Lower lobe of right lung (tissue), 2 donors: ENCODE data around the gene MICAL3. TPM values are rescaled to one million over a fixed set of nuclear protein-coding genes. Genes with fewer than 3 reads are reported as not detected.

Source experiments
- ATAC-seq, 2 donors: fragments of 200-7000 bp; cut with Tn5 transposase; one replicate each; pipeline ENCODE4 v1.9.1; 2020 to 2022; ENCODE audit warnings: mild to moderate bottlenecking in 2 of 2, moderate library complexity in 2 of 2
- DNase-seq: peaks from one replicate; pipeline ENCODE4 v3.0.0-alpha.2; 2020
- H3K27ac ChIP-seq: fragments of 200-600 bp; one replicate; pipeline ENCODE4 v1.8.0; 2022
- H3K27me3 ChIP-seq: fragments of 200-600 bp; one replicate; pipeline ENCODE4 v1.8.0; 2022; ENCODE audit warnings: low read depth
- H3K36me3 ChIP-seq: fragments of 200-600 bp; one replicate; pipeline ENCODE4 v1.8.0; 2022; ENCODE audit warnings: mild to moderate bottlenecking
- H3K4me1 ChIP-seq: fragments of 200-600 bp; one replicate; pipeline ENCODE4 v1.8.0; 2022
- H3K4me3 ChIP-seq: fragments of 200-600 bp; one replicate; pipeline ENCODE4 v1.8.0; 2022; ENCODE audit warnings: mild to moderate bottlenecking
- H3K9me3 ChIP-seq: fragments of 200-600 bp; one replicate; pipeline ENCODE4 v1.8.0; 2022
- intact Hi-C: fragments of 100-400 bp; cut with DNase I; formaldehyde crosslinking; loops from one replicate; pipeline ENCODE4 v1.11.0; 2022
- total RNA-seq: library from RNA; stranded (reverse); fragmentation: NEBNext Ultra II Directional; extraction: Animal tissue kit (Norgen Biotek cat#: 25700); gene quantifications from one replicate; pipeline ENCODE4 v1.2.1, GENCODE V29; 2021
- TF ChIP-seq, protein P1 (sequence below): fragments of 200-600 bp; IDR thresholded peaks from one replicate; pipeline ENCODE4 v1.8.0; 2022; ENCODE audit warnings: antibody characterized with exemption, mild to moderate bottlenecking
- donor health status: DM: no; HTN: yes; CAD: no; lungs with severe emphysema.

MICAL3 gene
- total RNA-seq, 1 donor from 2014 or later: 23.5 TPM

DNA sequence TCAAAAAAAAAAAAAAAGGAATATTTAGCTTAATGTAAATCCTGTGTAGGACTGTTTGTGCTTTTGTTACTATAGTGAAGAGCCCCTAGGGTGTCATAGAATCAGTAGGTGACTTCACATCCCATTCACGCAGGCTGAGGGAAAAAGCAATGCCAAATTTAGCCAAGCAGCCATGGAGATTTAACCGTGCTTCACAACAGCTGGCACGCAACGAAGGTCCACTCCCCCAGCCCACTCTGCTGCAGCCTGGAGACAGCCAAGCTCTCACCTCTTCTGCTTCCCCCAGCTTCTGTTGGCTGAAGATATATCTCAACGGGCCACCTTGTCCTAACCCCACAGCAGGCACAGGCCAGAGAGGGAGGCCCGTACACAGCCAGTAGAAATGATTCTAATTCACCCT is 171.3 kb downstream of the MICAL3 start:
- no peak for DNase-seq
- ATAC-seq: no peak
- TF ChIP-seq, protein P1, sequence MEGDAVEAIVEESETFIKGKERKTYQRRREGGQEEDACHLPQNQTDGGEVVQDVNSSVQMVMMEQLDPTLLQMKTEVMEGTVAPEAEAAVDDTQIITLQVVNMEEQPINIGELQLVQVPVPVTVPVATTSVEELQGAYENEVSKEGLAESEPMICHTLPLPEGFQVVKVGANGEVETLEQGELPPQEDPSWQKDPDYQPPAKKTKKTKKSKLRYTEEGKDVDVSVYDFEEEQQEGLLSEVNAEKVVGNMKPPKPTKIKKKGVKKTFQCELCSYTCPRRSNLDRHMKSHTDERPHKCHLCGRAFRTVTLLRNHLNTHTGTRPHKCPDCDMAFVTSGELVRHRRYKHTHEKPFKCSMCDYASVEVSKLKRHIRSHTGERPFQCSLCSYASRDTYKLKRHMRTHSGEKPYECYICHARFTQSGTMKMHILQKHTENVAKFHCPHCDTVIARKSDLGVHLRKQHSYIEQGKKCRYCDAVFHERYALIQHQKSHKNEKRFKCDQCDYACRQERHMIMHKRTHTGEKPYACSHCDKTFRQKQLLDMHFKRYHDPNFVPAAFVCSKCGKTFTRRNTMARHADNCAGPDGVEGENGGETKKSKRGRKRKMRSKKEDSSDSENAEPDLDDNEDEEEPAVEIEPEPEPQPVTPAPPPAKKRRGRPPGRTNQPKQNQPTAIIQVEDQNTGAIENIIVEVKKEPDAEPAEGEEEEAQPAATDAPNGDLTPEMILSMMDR: no peak
- intact Hi-C loops: no loop called here
- H3K4me3 ChIP-seq: no peak overlapping the region
- no peaks in the 10 kb centered on the region for H3K27me3 ChIP-seq
- no peak overlapping the region for H3K27ac ChIP-seq
- no peaks in the 10 kb centered on the region for H3K9me3 ChIP-seq
- H3K36me3 ChIP-seq: no peaks in the 10 kb centered on the region
- H3K4me1 ChIP-seq: no peaks in the 10 kb centered on the region

DNA sequence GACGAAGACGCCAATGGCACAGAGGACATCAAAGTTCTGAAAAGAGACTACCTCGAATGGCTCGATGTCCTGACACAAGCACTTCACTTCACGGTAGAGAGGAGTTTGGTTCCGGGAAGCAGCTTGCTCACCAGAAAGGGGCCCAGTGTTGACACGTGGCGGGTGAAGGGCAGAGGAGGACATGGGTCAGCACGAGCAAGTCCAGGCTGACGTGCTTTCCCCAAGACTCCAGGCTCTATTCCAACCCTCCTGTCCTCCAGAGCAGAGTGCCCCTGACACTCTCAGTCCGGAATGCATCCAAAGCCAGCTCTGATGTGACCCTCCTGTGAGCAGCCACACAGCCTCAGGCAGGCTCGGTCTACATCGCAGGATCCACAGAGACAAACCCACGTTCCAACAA is 172.6 kb downstream of the MICAL3 start:
- TF ChIP-seq, protein P1: no peak
- peaks cover 6% of the 10 kb centered on the region for H3K4me1 ChIP-seq
- no peak for ATAC-seq
- DNase-seq: no peak
- H3K36me3 ChIP-seq: peaks cover 3% of the 10 kb centered on the region
- intact Hi-C loops: no loop called here
- H3K9me3 ChIP-seq: no peaks in the 10 kb centered on the region
- no peak overlapping the region for H3K27ac ChIP-seq
- no peak overlapping the region for H3K4me3 ChIP-seq
- no peaks in the 10 kb centered on the region for H3K27me3 ChIP-seq

DNA sequence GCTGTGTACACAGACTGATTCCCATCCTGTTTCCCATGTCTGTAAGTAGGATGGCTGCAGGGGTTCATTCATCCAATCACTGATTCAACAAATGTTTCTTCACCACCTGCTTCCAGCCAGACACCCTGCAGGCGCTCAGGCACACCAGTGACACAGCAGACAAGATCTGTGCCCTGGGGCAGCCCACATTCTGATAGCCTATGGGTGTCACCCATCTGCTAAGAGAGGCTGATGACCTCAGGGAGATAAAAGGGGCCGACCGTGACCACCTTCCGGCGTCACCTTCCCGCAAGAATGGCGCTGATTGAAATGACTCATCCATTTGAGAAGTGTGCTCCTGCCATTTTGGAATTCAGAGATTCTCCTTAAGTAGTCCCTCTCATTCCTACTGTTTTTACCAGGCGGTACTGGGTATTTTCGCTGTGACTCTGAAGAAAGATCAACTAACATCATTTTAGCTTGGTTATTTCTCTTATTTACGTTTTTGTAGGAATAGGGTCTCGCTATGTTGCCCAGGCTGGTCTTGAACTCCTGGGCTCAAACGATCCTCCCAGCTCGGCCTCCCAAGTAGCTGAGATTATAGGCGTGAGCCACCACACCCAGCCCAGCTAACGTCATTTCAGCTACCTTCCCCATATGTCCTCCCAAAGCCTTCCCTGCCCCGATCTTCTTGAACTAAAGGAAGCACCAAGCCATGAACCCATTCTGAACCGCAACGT is 176.8 kb downstream of the MICAL3 start:
- intact Hi-C loops: no loop called here
- no peak for DNase-seq
- H3K36me3 ChIP-seq: peaks cover 5% of the 10 kb centered on the region
- H3K27ac ChIP-seq: no peak overlapping the region
- no peaks in the 10 kb centered on the region for H3K9me3 ChIP-seq
- TF ChIP-seq, protein P1: no peak
- no peak for ATAC-seq
- H3K4me3 ChIP-seq: no peak overlapping the region
- no peaks in the 10 kb centered on the region for H3K27me3 ChIP-seq
- H3K4me1 ChIP-seq: peaks cover 21% of the 10 kb centered on the region

DNA sequence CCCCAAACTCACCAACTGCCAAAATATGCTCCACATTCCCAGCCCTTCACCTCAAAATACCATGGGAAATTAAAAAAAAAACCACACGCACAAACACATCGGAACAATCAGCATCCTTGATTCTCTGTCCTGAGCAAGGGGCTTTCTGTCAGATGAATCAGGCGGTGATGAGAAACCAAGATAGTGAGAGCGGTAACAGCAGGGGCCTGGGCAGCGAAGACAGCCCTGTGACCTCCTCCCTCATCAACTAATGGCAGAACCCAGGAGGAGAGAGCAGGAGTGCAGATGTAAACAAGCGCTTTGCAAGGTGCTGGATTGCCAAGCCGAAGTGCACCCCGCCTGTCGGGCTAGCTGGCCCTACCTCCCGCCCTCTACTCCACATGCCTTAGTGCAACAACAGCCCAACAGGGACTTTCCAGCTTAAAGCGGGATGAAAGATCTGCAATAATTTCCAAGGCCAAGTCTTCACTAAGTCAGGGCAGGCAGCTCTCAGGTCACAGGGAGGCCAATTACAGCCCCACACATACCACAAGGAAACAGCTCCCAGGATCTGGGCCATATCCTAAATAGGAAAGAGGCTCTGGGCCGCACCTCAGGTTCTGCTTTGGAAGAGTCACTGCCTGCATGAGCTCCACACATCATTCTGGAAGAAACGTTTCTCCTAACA is 177.9 kb downstream of the MICAL3 start:
- Histone ChIP-seq H3K36me3 (peaks cover 7% of the 10 kb centered on the region), H3K27ac (peak overlapping the region; percentile 14), H3K4me3 (no peak overlapping the region), H3K4me1 (peaks cover 21% of the 10 kb centered on the region), H3K27me3 (no peaks in the 10 kb centered on the region), H3K9me3 (no peaks in the 10 kb centered on the region)
- TF ChIP-seq, protein P1: no peak
- intact Hi-C loops: no loop called here
- ATAC-seq: peak; percentile 72 to 77
- DNase-seq: no peak

DNA sequence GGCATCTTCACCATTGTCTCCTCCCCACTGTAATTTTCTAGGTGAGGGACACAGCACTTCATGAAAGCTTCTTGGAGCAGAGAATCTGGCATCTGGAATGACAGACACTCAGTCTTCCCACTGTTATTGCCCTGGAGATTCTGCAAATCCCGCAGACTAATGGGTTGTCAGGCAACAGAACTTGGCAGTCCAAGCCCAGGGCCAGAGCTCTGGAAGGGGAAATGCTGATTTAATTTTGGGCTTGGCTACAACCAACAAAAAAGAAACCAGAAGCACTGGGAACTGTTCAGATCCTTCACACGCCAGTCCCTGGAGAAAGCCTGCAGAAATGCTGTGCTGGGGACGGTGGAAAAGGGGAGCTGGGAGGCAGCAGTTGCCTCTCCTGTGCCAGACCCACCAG is 178.6 kb downstream of the MICAL3 start:
- TF ChIP-seq, protein P1: no peak
- H3K9me3 ChIP-seq: no peaks in the 10 kb centered on the region
- no peak overlapping the region for H3K4me3 ChIP-seq
- peaks cover 14% of the 10 kb centered on the region for H3K36me3 ChIP-seq
- intact Hi-C loops: no loop called here
- peaks cover 21% of the 10 kb centered on the region for H3K4me1 ChIP-seq
- no peaks in the 10 kb centered on the region for H3K27me3 ChIP-seq
- DNase-seq (no peak), ATAC-seq (peak in 1 of 2 donors; percentile 15)
- H3K27ac ChIP-seq: peak overlapping the region; percentile 14
